Ecto neural progenitor cell (in vitro differentiated cells): ENCODE results near the gene NT5DC1.
"Not testable (repeated sequence)": the region's sequence is repeated elsewhere in the genome, so short reads cannot be mapped to it uniquely, and the experiment has no call there.

Experiments used
- DNase-seq: peaks from one replicate; pipeline ENCODE4 v3.0.0-alpha.2; 2018; ENCODE audit warnings: low spot score

Gene NT5DC1

GRCh38 chr6:116090251-116090650 lies 10.4 kb upstream of the NT5DC1 start:
- no peak for DNase-seq

- DNase-seq = no peak
These were observed 6.6 kb upstream of the NT5DC1 start for GRCh38 chr6:116094041-116094440.

- not testable (repeated sequence) for DNase-seq
These were observed 4.4 kb upstream of the NT5DC1 start for GRCh38 chr6:116096048-116096759.

- no peak for DNase-seq
These were observed 3.5 kb upstream of the NT5DC1 start for GRCh38 chr6:116096979-116097816.

GRCh38 chr6:116099036-116099435 lies 1.6 kb upstream of the NT5DC1 start:
- no peak for DNase-seq

- no peak for DNase-seq
These were observed 657 bp downstream of the NT5DC1 start for GRCh38 chr6:116101302-116101718.

GRCh38 chr6:116101790-116102189 lies 1.1 kb downstream of the NT5DC1 start:
- DNase-seq = no peak

- DNase-seq = no peak
These were observed 2.2 kb downstream of the NT5DC1 start for GRCh38 chr6:116102873-116103272.

- no peak for DNase-seq
These were observed 4.0 kb downstream of the NT5DC1 start for GRCh38 chr6:116104636-116105035.

- no peak for DNase-seq
These were observed 4.6 kb downstream of the NT5DC1 start for GRCh38 chr6:116105247-116105646.

GRCh38 chr6:116106146-116106545 lies 5.5 kb downstream of the NT5DC1 start:
- DNase-seq = no peak

GRCh38 chr6:116108836-116109235 lies 8.2 kb downstream of the NT5DC1 start:
- no peak for DNase-seq

- no peak for DNase-seq
These were observed 11.2 kb downstream of the NT5DC1 start for GRCh38 chr6:116111552-116112528.

- no peak for DNase-seq
These were observed 12.7 kb downstream of the NT5DC1 start for GRCh38 chr6:116113386-116113785.

- no peak for DNase-seq
These were observed 15.1 kb downstream of the NT5DC1 start for GRCh38 chr6:116115781-116116180.

GRCh38 chr6:116118608-116119007 lies 18.0 kb downstream of the NT5DC1 start:
- DNase-seq = no peak

- no peak for DNase-seq
These were observed 19.8 kb downstream of the NT5DC1 start for GRCh38 chr6:116120430-116120829.

- no peak for DNase-seq
These were observed 25.4 kb downstream of the NT5DC1 start, which contains the start of gene COL10A1 for GRCh38 chr6:116126032-116126431. Gene COL10A1 (minus strand): TSS chr6:116126132. CDS start chr6:116125492, 640 bp downstream.

GRCh38 chr6:116127771-116128493 lies 27.3 kb downstream of the NT5DC1 start:
- DNase-seq = no peak

GRCh38 chr6:116133453-116133852 lies 32.8 kb downstream of the NT5DC1 start:
- no peak for DNase-seq

- no peak for DNase-seq
These were observed 35.7 kb downstream of the NT5DC1 start for GRCh38 chr6:116136373-116136772.
